Measurements from ENCODE around the gene MACC1. TPM values are rescaled to one million over a fixed set of nuclear protein-coding genes. Genes with fewer than 3 reads are reported as not detected.

Gene MACC1
- polyA plus RNA-seq, 1 experiment = not detected

DNA sequence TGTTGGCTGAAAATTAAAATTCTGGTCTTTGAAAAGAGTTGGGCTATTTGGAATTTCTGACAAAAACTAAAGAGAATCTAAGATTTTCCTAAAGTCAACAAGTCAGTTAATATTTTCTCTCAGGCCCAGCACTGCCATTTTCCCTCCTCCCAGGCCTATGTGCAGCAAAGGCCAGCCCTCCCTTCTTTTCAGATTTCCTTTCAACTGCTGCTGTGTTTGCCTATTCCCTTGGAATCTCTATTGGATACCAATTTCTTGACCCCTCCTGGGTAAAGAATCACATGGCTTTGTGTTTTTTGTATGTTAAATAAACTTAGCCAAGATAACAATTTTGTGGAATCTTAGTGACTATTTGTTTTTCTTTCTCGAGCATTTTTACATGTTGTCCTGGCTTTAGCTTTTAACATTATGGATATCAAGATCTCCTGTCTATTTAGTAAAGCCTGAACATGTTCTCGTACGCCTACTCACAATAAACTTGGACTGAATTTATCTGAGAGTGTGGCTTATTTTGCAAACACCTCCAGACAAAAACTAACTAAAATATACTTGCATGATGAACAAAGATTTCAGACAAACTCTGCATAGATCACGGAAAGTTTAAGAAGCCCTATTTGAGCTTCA lies 19.9 kb downstream of the MACC1 start:
- DNase-seq (ENCODE audit: low read depth) = no peak
- CTCF ChIA-PET = no interaction called here
- no peaks in the 10 kb centered on the region for H3K27me3 ChIP-seq (ENCODE audit: control insufficient read depth, insufficient read depth, low read length)
- H3K4me3 ChIP-seq (ENCODE audit: low read depth, low read length) = no peak overlapping the region
- POLR2A ChIA-PET = no interaction called here
- TF ChIP-seq, protein P1, sequence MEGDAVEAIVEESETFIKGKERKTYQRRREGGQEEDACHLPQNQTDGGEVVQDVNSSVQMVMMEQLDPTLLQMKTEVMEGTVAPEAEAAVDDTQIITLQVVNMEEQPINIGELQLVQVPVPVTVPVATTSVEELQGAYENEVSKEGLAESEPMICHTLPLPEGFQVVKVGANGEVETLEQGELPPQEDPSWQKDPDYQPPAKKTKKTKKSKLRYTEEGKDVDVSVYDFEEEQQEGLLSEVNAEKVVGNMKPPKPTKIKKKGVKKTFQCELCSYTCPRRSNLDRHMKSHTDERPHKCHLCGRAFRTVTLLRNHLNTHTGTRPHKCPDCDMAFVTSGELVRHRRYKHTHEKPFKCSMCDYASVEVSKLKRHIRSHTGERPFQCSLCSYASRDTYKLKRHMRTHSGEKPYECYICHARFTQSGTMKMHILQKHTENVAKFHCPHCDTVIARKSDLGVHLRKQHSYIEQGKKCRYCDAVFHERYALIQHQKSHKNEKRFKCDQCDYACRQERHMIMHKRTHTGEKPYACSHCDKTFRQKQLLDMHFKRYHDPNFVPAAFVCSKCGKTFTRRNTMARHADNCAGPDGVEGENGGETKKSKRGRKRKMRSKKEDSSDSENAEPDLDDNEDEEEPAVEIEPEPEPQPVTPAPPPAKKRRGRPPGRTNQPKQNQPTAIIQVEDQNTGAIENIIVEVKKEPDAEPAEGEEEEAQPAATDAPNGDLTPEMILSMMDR (IDR thresholded peaks at IDR 0.05; ENCODE audit: insufficient read depth, low read depth, low read length) = no peak
- H3K36me3 ChIP-seq (ENCODE audit: control insufficient read depth, insufficient read depth, low read length) = no peaks in the 10 kb centered on the region

DNA sequence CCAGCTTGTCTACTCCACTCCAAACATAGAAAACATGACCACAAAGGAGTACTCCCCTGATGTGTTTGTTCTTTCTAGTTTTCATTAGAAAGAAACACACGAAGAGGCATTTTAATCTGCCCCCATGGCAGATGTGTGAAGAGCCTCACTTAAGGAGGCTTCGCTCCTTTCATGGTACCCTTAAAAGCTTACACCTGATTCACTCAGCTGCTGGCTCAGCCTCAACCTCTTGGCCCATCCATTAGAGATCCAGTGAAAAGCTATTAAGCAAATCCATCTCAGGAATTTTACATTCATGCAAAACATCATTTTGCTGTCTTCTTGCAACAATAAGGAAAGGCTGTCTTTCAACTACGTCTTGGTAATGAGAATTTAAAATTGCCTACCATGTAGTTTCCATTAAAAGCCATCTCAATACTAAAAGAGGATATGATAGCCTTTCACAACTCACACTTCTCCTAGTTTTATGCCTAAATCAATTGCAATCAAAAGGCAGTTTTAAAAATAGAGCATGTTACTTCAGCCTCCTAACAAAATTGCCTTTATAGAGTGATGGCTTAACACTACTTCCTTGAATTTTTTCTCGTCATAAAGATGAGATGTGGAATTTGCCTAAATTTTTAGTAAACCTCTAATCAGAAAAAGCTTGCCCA lies 22.7 kb downstream of the MACC1 start:
- Histone ChIP-seq H3K36me3 (ENCODE audit: control insufficient read depth, insufficient read depth, low read length) (no peaks in the 10 kb centered on the region), H3K27me3 (ENCODE audit: control insufficient read depth, insufficient read depth, low read length) (no peaks in the 10 kb centered on the region), H3K4me3 (ENCODE audit: low read depth, low read length) (no peak overlapping the region)
- DNase-seq (ENCODE audit: low read depth) = no peak
- TF ChIP-seq, protein P1 (IDR thresholded peaks at IDR 0.05; ENCODE audit: insufficient read depth, low read depth, low read length) = no peak
- POLR2A ChIA-PET = no interaction called here
- CTCF ChIA-PET = interaction anchor here (2.0 kb wide), 1 partner anchor 11 kb away, joined by 4 read pairs; no protein-coding TSS in a partner anchor

DNA sequence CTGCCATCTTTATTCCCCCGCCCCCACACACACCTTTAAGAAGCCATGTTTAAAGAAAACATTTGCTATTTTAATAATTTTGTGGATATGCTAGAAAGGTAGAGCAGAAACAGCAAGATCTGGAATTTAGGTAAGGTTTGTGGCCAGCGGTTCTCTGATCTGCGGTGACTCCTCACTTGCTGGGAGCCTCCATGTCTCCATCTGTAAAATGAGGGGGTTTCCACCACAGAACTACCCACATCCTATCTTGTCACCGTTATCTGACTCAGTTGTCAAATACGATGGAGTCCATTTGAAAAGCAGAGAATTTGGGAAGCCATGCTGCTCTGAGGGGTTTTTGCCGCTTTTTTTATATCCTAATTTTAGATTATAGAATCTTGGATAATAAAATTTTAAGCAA lies 23.3 kb downstream of the MACC1 start:
- Histone ChIP-seq H3K4me3 (ENCODE audit: low read depth, low read length) (no peak overlapping the region), H3K36me3 (ENCODE audit: control insufficient read depth, insufficient read depth, low read length) (no peaks in the 10 kb centered on the region), H3K27me3 (ENCODE audit: control insufficient read depth, insufficient read depth, low read length) (no peaks in the 10 kb centered on the region)
- ChIA-PET POLR2A (no interaction called here), CTCF (interaction anchor here (2.0 kb wide), 1 partner anchor 11 kb away, joined by 4 read pairs; no protein-coding TSS in a partner anchor)
- no peak for DNase-seq (ENCODE audit: low read depth)
- TF ChIP-seq, protein P1 (IDR thresholded peaks at IDR 0.05; ENCODE audit: insufficient read depth, low read depth, low read length) = no peak

DNA sequence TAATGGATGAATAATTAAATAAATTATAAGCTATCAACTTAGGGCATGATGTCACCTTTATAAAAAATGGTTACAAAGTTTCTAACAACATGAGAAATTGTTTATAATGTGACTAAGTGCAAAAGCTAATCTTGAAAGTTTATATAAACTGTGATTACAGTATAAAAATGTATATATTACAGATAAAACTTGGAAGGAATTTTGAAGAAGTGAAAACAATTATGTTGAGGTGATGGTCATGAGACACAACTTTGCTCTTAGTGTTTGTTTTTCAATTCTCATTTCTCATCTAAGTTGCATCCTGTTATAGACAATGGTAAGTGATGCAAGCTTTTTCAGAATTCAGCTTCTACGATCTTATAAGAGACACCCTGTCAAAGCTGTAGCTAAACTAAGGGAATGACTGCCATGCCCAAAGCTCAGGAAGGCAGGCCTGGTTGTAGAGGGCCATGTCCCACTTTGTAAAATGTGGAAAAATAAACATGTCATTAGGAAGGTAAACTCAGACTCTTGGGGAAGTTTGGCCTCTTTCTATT lies 23.9 kb downstream of the MACC1 start:
- POLR2A ChIA-PET = no interaction called here
- DNase-seq (ENCODE audit: low read depth) = no peak
- TF ChIP-seq, protein P1 (IDR thresholded peaks at IDR 0.05; ENCODE audit: insufficient read depth, low read depth, low read length) = no peak
- CTCF ChIA-PET = interaction anchor here (0.6 to 1.0 kb wide), 3 partner anchors 10 to 28 kb away, joined by 3 read pairs; partner anchors contain the start of gene MACC1
- H3K36me3 ChIP-seq (ENCODE audit: control insufficient read depth, insufficient read depth, low read length) = no peaks in the 10 kb centered on the region
- H3K4me3 ChIP-seq (ENCODE audit: low read depth, low read length) = no peak overlapping the region
- no peaks in the 10 kb centered on the region for H3K27me3 ChIP-seq (ENCODE audit: control insufficient read depth, insufficient read depth, low read length)

DNA sequence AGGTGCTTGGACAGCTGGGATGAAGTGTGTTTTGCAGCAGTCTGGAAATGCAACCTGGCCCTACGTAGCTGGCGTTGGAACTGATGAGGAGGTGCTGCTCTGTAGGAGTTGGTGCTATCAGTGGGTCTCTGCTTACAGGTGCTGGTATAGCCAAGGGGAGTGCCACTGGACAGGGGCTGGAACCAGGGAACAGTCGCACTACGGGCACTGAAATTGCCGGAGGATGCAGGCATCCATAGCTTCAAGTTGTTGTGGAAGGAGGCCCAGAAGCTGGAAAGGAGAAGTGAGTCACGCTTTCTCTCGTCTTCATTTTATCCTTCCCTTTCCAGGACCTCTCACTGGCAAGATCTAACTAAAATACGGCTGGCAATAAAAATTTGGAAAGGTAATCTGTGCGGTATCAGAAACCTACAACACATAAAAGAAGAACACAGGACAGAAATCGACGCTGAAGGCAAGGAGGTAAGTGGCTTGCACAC lies 25.8 kb downstream of the MACC1 start:
- TF ChIP-seq, protein P1 (IDR thresholded peaks at IDR 0.05; ENCODE audit: insufficient read depth, low read depth, low read length) = no peak
- no peak overlapping the region for H3K4me3 ChIP-seq (ENCODE audit: low read depth, low read length)
- ChIA-PET CTCF (interaction anchor here (1.0 to 1.1 kb wide), 2 partner anchors 16 to 120 kb away, joined by 3 read pairs; no protein-coding TSS in a partner anchor), POLR2A (no interaction called here)
- no peak for DNase-seq (ENCODE audit: low read depth)
- no peaks in the 10 kb centered on the region for H3K36me3 ChIP-seq (ENCODE audit: control insufficient read depth, insufficient read depth, low read length)
- no peaks in the 10 kb centered on the region for H3K27me3 ChIP-seq (ENCODE audit: control insufficient read depth, insufficient read depth, low read length)

Data from BJ (cell line).